Left ventricle myocardium inferior (tissue), 1 donor: Measurements from ENCODE around the gene CAMK1D. TPM values are rescaled to one million over a fixed set of nuclear protein-coding genes. Genes with fewer than 3 reads are reported as not detected.
"Not testable (repeated sequence)": the region's sequence is repeated elsewhere in the genome, so short reads cannot be mapped to it uniquely, and the experiment has no call there.

ENCODE experiments used
- DNase-seq: peaks from one replicate; pipeline ENCODE4 v3.0.0-alpha.2; 2020
- H3K27ac ChIP-seq: fragments of 200-600 bp; replicated peaks from 2 replicates; pipeline ENCODE4 v1.8.0; 2021
- H3K27me3 ChIP-seq: fragments of 200-600 bp; 2 replicates; pipeline ENCODE4 v1.8.0; 2021; ENCODE audit warnings: low read depth
- H3K36me3 ChIP-seq: fragments of 200-600 bp; 2 replicates; pipeline ENCODE4 v1.8.0; 2021
- H3K4me1 ChIP-seq: fragments of 200-600 bp; 2 replicates; pipeline ENCODE4 v1.8.0; 2021
- H3K4me3 ChIP-seq: fragments of 200-600 bp; 2 replicates; pipeline ENCODE4 v1.8.0; 2021; ENCODE audit warnings: mild to moderate bottlenecking, moderate library complexity
- H3K9me3 ChIP-seq: fragments of 200-600 bp; replicated peaks from 2 replicates; pipeline ENCODE4 v1.8.0; 2021
- CTCF ChIP-seq: fragments of 200-600 bp; IDR thresholded peaks from 2 replicates; pipeline ENCODE4 v1.8.0; 2021; ENCODE audit warnings: antibody characterized with exemption, mild to moderate bottlenecking, borderline replicate concordance
- intact Hi-C: fragments of 100-400 bp; cut with micrococcal nuclease; formaldehyde crosslinking; loops from one replicate; pipeline ENCODE4 v1.11.0; 2022
- total RNA-seq: library from RNA; stranded (reverse); fragmentation: NEBNext Ultra II Directional; extraction: Animal tissue kit (Norgen Biotek cat#: 25700); gene quantifications from one replicate; pipeline ENCODE4 v1.2.1, GENCODE V29; 2021
- donor health status: DM: no; HTN: yes; CAD: no; lungs with severe emphysema.

The CAMK1D gene
- total RNA-seq, 1 donor from 2014 or later: 2.5 TPM

DNA sequence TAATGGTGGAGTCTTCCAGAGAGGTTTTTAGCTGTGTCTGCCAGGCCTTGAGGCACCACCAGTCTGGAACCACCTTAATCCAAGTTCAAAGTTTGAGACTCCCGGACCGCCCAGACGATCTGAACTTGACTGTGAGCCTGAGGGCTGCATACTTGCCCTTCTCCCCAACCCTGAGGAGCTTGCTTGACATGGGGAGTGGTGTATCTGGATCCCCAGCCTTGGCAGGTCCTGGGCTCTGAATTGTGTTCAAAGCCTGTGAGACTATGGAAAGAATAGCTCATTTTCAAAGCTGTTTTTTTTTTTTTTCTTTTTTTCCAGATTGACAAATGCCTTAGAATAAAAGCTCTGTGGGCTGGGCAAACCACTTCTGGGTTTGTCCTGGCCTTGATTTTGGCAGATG is 22.3 kb upstream of the CAMK1D start:
- intact Hi-C loops: no loop called here
- no peaks in the 10 kb centered on the region for H3K4me1 ChIP-seq
- TF ChIP-seq CTCF: no peak
- no peaks in the 10 kb centered on the region for H3K27me3 ChIP-seq
- no peaks in the 10 kb centered on the region for H3K36me3 ChIP-seq
- no peak overlapping the region for H3K27ac ChIP-seq
- DNase-seq: no peak
- H3K4me3 ChIP-seq: no peak overlapping the region
- no peaks in the 10 kb centered on the region for H3K9me3 ChIP-seq

GRCh38 chr10:12327476-12327875 is 21.9 kb upstream of the CAMK1D start:
- H3K27me3 ChIP-seq: no peaks in the 10 kb centered on the region
- intact Hi-C loops: no loop called here
- no peak for TF ChIP-seq CTCF
- no peaks in the 10 kb centered on the region for H3K36me3 ChIP-seq
- no peak for DNase-seq
- H3K4me3 ChIP-seq: no peak overlapping the region
- H3K4me1 ChIP-seq: no peaks in the 10 kb centered on the region
- H3K9me3 ChIP-seq: no peaks in the 10 kb centered on the region
- H3K27ac ChIP-seq: no peak overlapping the region

DNA sequence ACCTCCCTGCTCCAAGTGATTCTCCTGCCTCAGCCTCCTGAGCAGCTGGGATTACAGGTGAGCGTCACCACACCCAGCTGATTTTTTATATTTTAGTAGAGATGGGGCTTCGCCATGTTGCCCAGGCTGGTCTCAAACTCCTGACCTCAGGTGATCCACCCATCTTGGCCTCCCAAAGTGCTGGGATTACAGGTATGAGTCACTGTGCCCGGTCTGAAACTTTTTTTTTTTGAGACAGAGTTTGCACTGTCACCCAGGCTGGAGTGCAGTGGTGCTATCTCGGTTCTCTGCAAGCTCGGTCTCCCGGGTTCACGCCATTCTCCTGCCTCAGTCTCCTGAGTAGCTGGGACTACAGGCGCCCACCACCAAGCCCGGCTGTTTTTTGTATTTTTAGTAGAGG is 21.0 kb upstream of the CAMK1D start:
- H3K36me3 ChIP-seq, intact Hi-C loops, H3K27ac ChIP-seq, DNase-seq, H3K27me3 ChIP-seq, H3K4me1 ChIP-seq, H3K9me3 ChIP-seq, H3K4me3 ChIP-seq: not testable (repeated sequence)

GRCh38 chr10:12332572-12333379 is 16.6 kb upstream of the CAMK1D start:
- H3K27ac ChIP-seq: peak overlapping the region; percentile 69
- peaks cover 17% of the 10 kb centered on the region for H3K4me1 ChIP-seq
- H3K36me3 ChIP-seq: no peaks in the 10 kb centered on the region
- no peak for DNase-seq
- H3K4me3 ChIP-seq: peak overlapping the region; percentile 34
- H3K9me3 ChIP-seq: no peaks in the 10 kb centered on the region
- no peaks in the 10 kb centered on the region for H3K27me3 ChIP-seq
- intact Hi-C loops: no loop called here
- TF ChIP-seq CTCF: no peak

DNA sequence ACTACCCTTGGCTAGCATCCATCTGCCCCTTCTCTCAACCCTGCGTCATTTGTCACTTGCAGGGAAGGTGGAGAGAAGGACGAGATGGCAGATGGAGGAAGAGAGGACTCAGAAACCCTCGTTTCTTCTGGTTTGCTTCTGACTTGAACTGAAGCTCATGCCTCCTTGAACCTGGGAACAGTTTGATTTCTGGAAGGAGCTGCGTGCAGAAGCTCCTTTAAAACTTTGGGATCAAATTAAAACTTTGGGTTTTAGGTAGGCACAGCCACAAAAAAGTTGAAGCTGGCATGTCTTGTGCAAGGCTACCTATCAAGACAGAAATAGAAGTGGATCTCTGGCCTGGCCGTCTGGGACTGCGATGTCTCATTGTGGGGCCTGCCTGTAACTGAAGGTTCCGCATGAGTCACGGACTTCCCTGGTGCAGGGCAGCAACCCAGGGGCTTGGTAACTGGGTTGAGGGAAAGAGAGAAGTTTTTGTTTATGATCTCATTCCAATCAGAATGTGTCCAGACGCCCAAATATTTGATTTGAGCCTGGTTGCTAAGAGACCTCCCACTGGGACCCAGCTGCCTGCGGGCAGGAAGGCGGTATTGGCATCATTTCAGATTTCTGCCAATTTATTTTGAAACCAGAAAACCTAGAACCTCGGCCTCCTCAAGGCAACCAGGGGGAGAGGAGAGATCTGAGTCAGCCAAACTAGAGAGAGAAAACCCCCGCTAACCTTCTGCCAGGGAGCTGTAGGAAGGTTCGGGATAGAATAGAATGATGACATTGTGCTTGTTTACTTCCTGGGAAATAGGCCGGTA is 15.8 kb upstream of the CAMK1D start:
- H3K4me3 ChIP-seq: peak overlapping the region; percentile 34
- no peaks in the 10 kb centered on the region for H3K27me3 ChIP-seq
- intact Hi-C loops: no loop called here
- peaks cover 17% of the 10 kb centered on the region for H3K4me1 ChIP-seq
- H3K9me3 ChIP-seq: no peaks in the 10 kb centered on the region
- no peak for TF ChIP-seq CTCF
- peak overlapping the region; percentile 69 for H3K27ac ChIP-seq
- peak; percentile 51 for DNase-seq
- H3K36me3 ChIP-seq: no peaks in the 10 kb centered on the region

DNA sequence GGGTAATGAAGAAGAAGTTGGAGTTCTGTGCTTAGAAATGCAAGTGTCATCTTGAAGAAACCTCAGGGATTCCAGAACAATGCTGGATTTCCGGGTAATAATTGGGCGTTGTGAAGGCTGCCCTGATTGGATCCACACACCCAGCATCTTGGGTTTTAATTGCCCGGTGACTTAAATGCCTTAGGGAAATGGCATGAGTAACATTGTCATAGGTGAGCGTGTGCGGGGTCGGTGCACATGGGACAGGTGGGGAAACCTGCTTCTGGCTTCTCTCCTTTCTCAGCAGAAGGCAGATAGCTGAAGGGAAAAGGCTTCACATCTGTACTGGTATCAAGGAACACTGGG is 15.2 kb upstream of the CAMK1D start:
- H3K4me3 ChIP-seq: peak overlapping the region; percentile 34
- intact Hi-C loops: no loop called here
- peaks cover 17% of the 10 kb centered on the region for H3K4me1 ChIP-seq
- H3K27me3 ChIP-seq: no peaks in the 10 kb centered on the region
- H3K27ac ChIP-seq: peak overlapping the region; percentile 69
- no peaks in the 10 kb centered on the region for H3K36me3 ChIP-seq
- no peaks in the 10 kb centered on the region for H3K9me3 ChIP-seq
- no peak for TF ChIP-seq CTCF
- no peak for DNase-seq

DNA sequence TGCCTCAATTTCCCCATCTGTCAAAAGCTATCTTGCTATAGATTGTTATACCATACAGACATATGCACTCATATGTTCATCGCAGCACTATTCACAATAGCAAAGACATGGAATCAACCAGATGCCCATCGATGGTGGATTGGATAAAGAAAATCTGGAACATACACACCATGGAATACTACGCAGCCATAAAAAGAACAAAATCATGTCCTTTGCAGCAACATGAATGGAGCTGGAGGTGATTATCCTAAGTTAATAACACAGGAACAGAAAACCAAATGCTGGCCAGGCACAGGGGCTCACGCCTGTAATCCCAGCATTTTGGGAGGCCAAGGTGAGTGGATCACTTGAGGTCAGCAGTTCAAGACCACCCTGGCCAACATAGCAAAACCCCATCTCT is 14.2 kb upstream of the CAMK1D start:
- H3K27me3 ChIP-seq, intact Hi-C loops, H3K27ac ChIP-seq, DNase-seq, H3K36me3 ChIP-seq, H3K9me3 ChIP-seq, H3K4me3 ChIP-seq: not testable (repeated sequence)
- peaks cover 17% of the 10 kb centered on the region for H3K4me1 ChIP-seq
